Esophagus (tissue), 2 donors: ENCODE data around the gene EEF1G. TPM values are rescaled to one million over a fixed set of nuclear protein-coding genes. Genes with fewer than 3 reads are reported as not detected.
"Not testable (repeated sequence)": the region's sequence is repeated elsewhere in the genome, so short reads cannot be mapped to it uniquely, and the experiment has no call there.

Experiments
- H3K27ac ChIP-seq, 2 donors: one replicate each; pipeline ENCODE4 v1.5.1; 2013; ENCODE audit warnings: low read depth in 2 of 2, mild to moderate bottlenecking in 2 of 2, inconsistent platforms in 1 of 2, low read length in 1 of 2, moderate library complexity in 1 of 2
- H3K27me3 ChIP-seq, 2 donors: one replicate each; pipeline ENCODE4 v1.6.1; 2013; ENCODE audit warnings: low read length in 2 of 2, control low read depth in 1 of 2, mild to moderate bottlenecking in 1 of 2; ENCODE audit not compliant: insufficient read depth in 2 of 2, control insufficient read depth in 1 of 2
- H3K36me3 ChIP-seq, 2 donors: one replicate each; pipeline ENCODE4 v1.6.1; 2013; ENCODE audit warnings: low read length in 1 of 2; ENCODE audit not compliant: control insufficient read depth in 2 of 2, insufficient read depth in 2 of 2
- H3K4me1 ChIP-seq, 2 donors: one replicate each; pipeline ENCODE4 v1.6.1; 2013; ENCODE audit warnings: low read length in 1 of 2; ENCODE audit not compliant: control insufficient read depth in 2 of 2, insufficient read depth in 2 of 2
- H3K4me3 ChIP-seq, 2 donors: one replicate each; pipeline ENCODE4 v1.5.1; 2013; ENCODE audit warnings: low read length in 2 of 2, mild to moderate bottlenecking in 2 of 2, low read depth in 1 of 2, moderate library complexity in 1 of 2
- H3K9me3 ChIP-seq, 2 donors: one replicate each; pipeline ENCODE4 v1.6.1; 2013; ENCODE audit warnings: mild to moderate bottlenecking in 2 of 2, low read depth in 1 of 2, low read length in 1 of 2, moderate library complexity in 1 of 2; ENCODE audit not compliant: control insufficient read depth in 2 of 2, insufficient read depth in 1 of 2
- WGBS, 2 donors: extraction: QIAGEN DNeasy Blood & Tissue Kit; methylation state at CpG; one replicate each; pipeline ENCODE4 v1.1.7; 2013; 5-methylcytosine and 5-hydroxymethylcytosine counted together
- polyA plus RNA-seq, 2 donors: library from polyadenylated mRNA; stranded (reverse); fragments of 200-250 nt; gene quantifications; one replicate each; pipeline ENCODE4 v1.2.3, GENCODE V29; 2013
- donor health status: healthy with polysubstance abuse.
- donor health status: Bipolar disorder and iron deficiency.

Gene EEF1G
- polyA plus RNA-seq, 2 donors = 884 to 1,495 TPM

DNA sequence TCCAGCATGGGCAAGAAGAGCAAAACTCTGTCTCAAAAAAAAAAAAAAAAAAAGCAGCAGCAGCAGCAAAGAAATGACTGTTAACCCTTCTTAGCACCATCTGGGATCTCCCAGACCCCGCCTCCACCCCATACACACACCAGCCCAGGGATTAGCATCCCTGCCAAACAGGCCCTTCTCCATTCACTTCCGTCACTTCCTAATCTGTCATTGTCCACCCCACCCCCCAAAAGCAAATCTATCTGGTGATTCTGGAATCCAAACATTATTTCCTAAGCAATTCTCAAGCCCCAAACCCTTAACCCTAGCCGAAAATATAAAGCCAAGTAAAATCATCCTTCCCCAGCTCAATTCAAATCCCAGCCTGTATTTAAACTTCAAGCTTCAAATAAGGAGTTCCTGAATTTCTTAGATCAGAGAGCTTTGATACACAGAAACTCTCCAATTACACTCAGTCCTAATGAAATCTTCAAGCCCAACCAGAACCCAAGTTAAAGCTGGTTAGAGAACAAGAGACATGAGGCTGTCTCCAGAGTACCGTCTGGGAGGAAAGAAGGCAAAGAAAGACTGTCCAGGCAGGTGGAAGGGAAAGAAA lies 21.1 kb downstream of the EEF1G start:
- Histone ChIP-seq H3K27ac (peak overlapping the region; percentile 100), H3K27me3 (no peaks in the 10 kb centered on the region), H3K36me3 (peaks cover 0 to 2% of the 10 kb centered on the region in 2 donors), H3K9me3 (no peaks in the 10 kb centered on the region), H3K4me1 (peaks cover 9 to 47% of the 10 kb centered on the region in 2 donors), H3K4me3 (peak overlapping the region in 1 of 2 donors; percentile 26)
- WGBS, 2 donors = 10 to 23% methylated on average over 4 of the region's 4 CpGs

DNA sequence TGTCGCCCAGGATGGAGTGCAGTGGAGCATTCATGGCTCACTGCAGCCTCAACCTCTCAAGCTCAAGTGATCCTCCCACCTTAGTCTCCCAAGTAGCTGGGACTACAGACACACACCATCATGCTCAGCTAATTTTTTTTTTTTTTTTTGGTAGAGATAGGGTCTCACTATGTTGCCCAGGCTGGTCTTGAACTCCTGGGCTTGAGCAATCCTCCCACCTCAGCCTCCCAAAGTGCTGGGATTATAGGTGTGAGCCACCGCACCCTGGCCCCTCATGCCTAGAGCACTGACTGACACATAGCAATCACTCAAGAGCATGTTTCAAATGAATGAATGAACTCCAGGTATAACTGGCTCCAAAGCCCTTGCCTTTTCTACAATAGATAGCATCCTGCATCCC lies 23.2 kb downstream of the EEF1G start:
- H3K36me3 ChIP-seq, H3K9me3 ChIP-seq, H3K4me3 ChIP-seq, H3K27me3 ChIP-seq: not testable (repeated sequence)
- Histone ChIP-seq H3K4me1 (peaks cover 9 to 30% of the 10 kb centered on the region in 2 donors), H3K27ac (peak overlapping the region in 1 of 2 donors; percentile 24)
- 99 to 100% methylated on average over 2 of the region's 2 CpGs for WGBS, 2 donors

DNA sequence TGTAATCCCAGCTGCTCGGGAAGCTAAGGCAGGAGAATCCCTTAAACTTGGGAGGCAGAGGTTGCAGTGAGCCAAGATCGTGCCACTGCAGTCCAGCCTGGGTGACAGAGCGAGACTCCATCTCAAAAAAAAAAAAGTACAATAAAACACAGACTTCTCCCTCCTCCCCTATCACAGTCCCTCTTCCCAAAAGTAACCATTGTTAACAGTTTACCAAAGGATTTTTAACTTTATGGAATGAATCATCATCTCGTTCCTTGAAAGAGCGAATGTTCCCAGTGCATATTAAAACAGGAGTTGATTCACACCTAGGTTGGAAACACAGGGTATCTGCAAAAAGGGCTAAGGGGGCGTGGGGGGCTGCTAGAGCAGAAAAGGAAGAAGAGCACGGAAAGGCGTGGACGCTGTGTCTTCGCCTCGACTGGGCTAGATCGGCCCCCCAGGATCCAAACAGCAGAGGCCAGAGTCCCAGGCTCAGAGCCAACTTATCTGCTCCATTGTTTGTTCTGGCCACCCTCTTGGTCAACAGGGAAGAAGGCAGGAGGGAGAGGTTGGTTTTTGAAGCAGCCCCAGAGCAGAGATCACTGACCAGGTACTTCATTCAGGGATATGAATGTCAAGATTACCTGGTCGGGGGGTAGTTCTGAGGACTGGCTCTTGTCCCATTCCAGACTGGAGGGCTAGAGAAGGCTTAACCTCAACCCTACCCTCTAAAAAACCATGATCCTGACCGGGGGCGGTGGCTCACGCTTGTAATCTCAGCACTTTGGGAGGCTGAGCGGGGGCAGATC lies 25.0 kb downstream of the EEF1G start:
- no peaks in the 10 kb centered on the region for H3K9me3 ChIP-seq
- H3K27me3 ChIP-seq = no peaks in the 10 kb centered on the region
- H3K4me3 ChIP-seq = no peak overlapping the region
- H3K27ac ChIP-seq = peak overlapping the region; percentile 99 to 100
- H3K36me3 ChIP-seq = peaks cover 0 to 6% of the 10 kb centered on the region in 2 donors
- 54 to 55% methylated on average over 17 of the region's 17 CpGs for WGBS, 2 donors
- H3K4me1 ChIP-seq = peaks cover 4 to 15% of the 10 kb centered on the region in 2 donors

DNA sequence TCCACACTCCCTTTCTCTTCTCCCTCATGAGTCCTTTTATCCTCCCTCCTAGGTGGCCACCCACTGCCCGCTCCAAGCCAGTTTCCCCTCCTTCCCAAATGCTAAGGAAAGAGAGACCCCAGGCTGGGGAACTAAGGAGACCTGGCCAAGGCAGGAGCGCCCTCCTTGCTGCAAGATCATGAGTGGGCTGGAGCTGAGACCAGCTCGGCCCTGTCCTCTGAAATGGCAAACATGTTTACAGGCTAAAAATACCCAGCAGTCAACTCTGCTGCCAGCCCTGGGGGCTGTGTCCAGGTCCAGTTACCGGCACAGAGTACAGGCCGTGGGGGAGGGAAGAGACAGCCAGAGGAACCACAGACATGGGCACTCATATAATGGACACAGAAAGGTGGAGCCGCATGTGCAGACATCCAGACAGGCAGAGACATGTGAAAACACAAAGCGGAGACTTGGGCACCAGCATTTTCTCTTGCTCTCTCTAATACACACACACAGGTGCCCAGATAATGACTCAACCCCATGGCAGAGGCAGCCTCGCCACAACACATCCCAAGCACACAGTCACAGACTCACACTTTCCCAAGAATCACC lies 25.9 kb downstream of the EEF1G start:
- peak overlapping the region; percentile 99 to 100 for H3K27ac ChIP-seq
- no peaks in the 10 kb centered on the region for H3K27me3 ChIP-seq
- peaks cover 4 to 10% of the 10 kb centered on the region in 2 donors for H3K4me1 ChIP-seq
- H3K4me3 ChIP-seq = peak overlapping the region; percentile 82 to 98
- no peaks in the 10 kb centered on the region for H3K9me3 ChIP-seq
- 30 to 36% methylated on average over 8 of the region's 8 CpGs for WGBS, 2 donors
- peaks cover 0 to 9% of the 10 kb centered on the region in 2 donors for H3K36me3 ChIP-seq

DNA sequence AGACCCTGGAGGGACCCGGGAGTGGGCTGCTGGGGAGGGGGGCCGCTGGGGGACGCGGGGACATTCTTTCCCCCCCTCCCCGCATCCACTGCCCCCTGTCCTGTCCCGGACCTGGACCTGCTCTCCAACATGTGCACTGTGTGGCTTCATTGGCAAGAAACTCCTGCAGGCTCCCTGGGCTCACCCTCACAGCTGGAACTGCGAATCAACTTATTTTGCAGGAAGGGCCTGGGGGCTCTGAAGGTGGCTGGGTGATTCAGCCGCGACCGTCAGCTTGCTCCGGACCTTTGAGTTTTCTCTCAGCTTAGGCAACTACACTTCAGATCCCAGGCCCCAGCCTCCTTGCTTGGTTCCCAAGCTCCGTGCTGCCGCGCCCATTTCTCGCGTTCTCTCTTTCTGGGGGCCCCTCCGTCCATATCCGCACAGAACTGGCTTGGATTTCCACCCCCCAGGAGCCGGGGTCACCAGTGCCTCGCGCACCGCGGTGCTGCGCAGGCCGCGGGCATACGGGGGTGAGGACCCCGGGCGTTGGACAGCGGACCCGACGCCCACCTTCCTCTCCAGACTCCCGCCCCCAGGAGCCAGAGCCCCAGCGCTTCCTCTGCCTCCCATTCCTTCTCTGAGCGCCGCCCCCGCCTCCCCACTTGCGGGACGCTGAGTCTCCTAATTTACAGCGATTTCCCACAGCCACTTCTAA lies 26.6 kb downstream of the EEF1G start:
- Histone ChIP-seq H3K9me3 (no peaks in the 10 kb centered on the region), H3K27me3 (no peaks in the 10 kb centered on the region), H3K36me3 (peaks cover 0 to 9% of the 10 kb centered on the region in 2 donors), H3K4me1 (peaks cover 5 to 14% of the 10 kb centered on the region in 2 donors), H3K4me3 (peak overlapping the region; percentile 82 to 98), H3K27ac (peak overlapping the region; percentile 99 to 100)
- 8 to 16% methylated on average over 32 to 40 of the region's 40 CpGs for WGBS, 2 donors

DNA sequence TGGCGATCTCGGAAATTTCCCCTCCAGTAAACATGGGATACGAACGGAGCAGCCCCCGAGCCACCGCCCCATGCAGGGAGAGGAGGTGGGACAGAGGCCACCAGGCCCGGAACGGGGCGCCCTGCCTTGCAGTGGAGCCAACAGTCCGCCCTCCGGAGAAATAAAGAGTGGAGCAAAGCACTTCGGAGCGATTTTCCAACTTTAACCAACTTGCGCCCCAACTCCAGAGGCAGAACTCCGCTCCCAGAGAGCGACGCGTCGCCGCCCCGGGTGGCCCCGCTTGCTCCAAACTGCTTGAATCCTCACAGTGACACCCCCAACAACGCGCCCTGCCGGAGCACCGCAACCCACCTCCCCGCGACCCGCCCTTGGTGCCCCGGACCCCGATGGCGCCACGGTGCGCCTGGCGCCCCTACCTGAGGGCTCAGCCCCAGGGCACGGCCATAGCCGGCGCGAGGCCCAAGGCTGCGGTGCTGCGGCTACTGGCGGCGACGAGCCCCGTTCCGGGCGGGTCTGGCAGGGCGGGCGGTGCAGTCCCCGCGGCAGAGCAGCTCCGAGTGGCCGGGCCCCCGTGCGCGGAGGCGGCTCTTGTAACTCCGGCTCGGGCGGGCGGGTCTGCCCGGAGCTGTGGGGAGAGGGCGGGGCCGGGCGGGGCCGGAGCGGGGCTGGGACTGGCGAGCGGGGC lies 27.3 kb downstream of the EEF1G start, which contains the start of gene AHNAK:
Gene AHNAK, minus strand, starts transcription at position 563 of the 685 bp plus-strand sequence. CDS start 10,708 bp downstream, outside the sequence.
- Histone ChIP-seq H3K4me3 (peak within 1 kb of the TSS; percentile 82 to 98), H3K4me1 (peaks cover 8 to 14% of the 10 kb centered on the region in 2 donors), H3K36me3 (peaks cover 0 to 9% of the 10 kb centered on the region in 2 donors), H3K27ac (peak within 1 kb of the TSS; percentile 99 to 100), H3K9me3 (no peaks in the 10 kb centered on the region), H3K27me3 (no peaks in the 10 kb centered on the region)
- 0 to 1% methylated on average over 49 to 69 of the region's 69 CpGs for WGBS, 2 donors

DNA sequence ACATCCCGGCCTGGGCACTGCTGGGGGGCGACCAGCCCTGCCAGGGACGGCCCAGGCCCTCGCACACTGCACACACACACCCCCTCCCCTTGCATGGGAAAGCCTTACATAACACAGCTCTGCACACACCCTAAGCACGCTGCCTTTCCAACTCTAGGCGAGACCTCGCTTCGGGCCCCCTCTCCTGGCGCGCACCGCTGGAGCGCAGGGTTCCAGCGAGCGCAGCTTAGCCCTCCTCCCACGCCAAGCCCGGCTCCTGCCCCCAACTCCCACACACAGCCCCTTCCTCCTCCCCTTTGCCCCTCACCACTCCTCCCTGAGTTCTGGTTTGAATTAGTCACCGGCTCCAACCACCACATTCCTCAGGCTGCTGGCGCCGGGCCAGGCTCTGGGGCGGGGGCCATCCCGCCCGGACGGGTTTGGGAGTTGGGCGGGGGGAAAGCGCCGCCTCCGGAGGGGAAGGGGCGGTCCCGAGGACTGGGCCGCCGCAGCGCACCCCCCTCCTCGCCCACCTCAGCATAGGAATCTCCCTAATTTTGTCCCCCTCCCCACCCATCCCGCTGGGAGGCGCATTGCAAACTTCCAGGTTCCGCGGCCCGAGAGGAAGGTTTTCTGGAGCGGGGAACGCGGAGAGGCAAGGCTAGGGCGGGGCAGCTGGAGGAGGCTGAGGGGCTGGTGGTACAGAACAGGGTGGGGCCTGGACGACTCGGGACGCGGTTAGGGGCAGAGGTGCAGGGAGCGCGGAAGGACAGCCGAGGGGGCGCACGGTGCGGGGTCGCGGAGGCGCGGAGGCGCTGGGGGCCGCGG lies 28.1 kb downstream of the EEF1G start:
- WGBS, 2 donors = 0 to 1% methylated on average over 54 to 59 of the region's 59 CpGs
- peaks cover 8 to 20% of the 10 kb centered on the region in 2 donors for H3K4me1 ChIP-seq
- peak overlapping the region; percentile 82 to 98 for H3K4me3 ChIP-seq

DNA sequence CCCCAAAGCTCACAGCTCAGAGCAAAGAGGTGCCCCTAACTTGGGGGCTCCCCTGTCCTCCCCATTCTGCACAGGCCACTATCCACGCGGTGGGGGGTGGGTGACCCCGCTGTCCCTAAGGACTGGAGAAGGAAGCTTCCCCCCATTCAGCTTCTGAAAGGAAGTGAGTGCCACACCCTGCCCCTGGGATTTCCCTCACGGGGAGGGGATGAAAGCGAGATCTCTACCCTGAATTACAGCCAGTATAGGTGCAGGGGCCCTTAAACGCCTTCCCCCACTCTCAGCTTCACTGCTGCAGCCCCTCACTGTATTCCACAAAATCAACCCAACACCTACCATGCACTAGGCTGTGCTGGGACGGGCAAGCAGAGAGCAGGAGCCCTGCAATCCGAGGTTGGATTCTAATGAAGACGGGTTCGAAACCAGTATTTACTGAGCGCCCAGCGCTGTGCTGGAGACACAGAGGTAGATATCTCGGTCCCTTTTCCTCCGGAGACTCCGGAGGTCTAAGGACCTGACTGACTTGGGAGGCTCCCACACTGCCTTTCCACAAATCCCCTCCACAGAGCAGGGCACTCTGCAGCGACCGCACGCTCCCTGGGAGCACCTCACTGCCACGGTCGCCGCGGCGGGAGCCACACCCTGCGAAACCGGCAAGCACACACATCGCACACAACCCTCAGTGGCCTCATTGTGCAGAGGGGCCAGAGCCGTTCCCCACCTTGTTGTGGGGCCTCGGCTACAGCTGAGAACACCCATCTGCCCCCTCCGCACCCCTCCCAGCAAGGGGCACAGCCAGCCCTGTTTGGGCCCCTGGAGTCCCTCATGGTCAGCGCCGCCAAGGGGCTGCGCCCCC lies 28.9 kb downstream of the EEF1G start:
- Histone ChIP-seq H3K4me3 (peak overlapping the region; percentile 82 to 98), H3K36me3 (peaks cover 0 to 12% of the 10 kb centered on the region in 2 donors), H3K27me3 (no peaks in the 10 kb centered on the region), H3K4me1 (peaks cover 9 to 26% of the 10 kb centered on the region in 2 donors), H3K9me3 (no peaks in the 10 kb centered on the region), H3K27ac (peak overlapping the region; percentile 99 to 100)
- WGBS, 2 donors = 1 to 5% methylated on average over 29 to 32 of the region's 32 CpGs

More for the DNA sequence above, 28.1 kb downstream of the EEF1G start:
- H3K27ac ChIP-seq = peak overlapping the region; percentile 99 to 100
- no peaks in the 10 kb centered on the region for H3K9me3 ChIP-seq
- H3K27me3 ChIP-seq = no peaks in the 10 kb centered on the region
- peaks cover 0 to 12% of the 10 kb centered on the region in 2 donors for H3K36me3 ChIP-seq
